ENCODE results near the gene SCYGR3.

DNA sequence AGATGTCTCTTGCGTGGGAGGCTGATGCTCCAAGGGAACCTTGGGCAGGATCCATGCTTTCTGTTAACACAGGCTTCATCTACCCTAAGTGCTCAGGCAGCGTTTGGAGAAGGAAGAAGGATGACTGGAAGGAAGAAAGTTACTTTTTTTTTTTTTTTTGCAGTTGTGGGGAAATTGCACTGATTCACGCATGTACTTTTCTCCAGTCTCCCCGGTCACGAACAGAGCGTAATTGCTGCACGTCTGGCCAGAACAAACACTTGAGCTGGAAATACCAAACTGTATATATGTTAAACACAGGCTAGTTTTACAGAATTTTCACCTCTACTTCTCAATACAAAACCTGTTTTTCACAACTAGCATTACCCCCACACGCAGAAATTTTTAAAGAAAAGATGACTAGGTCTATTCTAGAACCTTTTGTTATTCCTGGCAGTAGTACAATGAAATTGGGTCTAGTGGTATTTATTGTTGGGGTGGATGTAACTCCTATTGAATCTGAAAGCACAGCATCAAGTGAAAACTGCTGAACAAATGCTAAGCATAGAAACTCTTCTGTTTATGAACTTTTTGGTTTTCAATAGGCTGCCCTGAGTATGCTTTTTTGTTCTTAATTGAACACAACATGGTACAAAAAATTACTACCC is 42.7 kb upstream of the SCYGR3 start:
- no peak for TF ChIP-seq CTCF (IDR thresholded peaks at IDR 0.05)
- TF ChIP-seq POLR2AphosphoS5 (IDR thresholded peaks at IDR 0.05) = no peak
- TF ChIP-seq POLR2A (IDR thresholded peaks at IDR 0.05) = no peak
- no peak for TF ChIP-seq EP300 (IDR thresholded peaks at IDR 0.05)

Data from upper lobe of left lung (tissue), 4 donors.